Measurements from ENCODE around the gene WDR72.
"Not testable (repeated sequence)": the region's sequence is repeated elsewhere in the genome, so short reads cannot be mapped to it uniquely, and the experiment has no call there.

WDR72 gene

GRCh38 chr15:53548236-53548635 lies 211.2 kb downstream of the WDR72 start:
- no peak for TF ChIP-seq CTCF (IDR thresholded peaks at IDR 0.05; ENCODE audit: control insufficient read depth, extremely low read depth, insufficient read depth)
- no peak for DNase-seq (ENCODE audit: low read depth)
- H3K4me3 ChIP-seq (ENCODE audit: low read depth, low read length) = no peak overlapping the region

- DNase-seq (ENCODE audit: low read depth) = not testable (repeated sequence)
- H3K4me3 ChIP-seq (ENCODE audit: low read depth, low read length) = peak overlapping the region; percentile 47
Measured at GRCh38 chr15:53540626-53541300, 218.7 kb downstream of the WDR72 start.

GRCh38 chr15:53539878-53540277 lies 219.6 kb downstream of the WDR72 start:
- peak overlapping the region; percentile 47 for H3K4me3 ChIP-seq (ENCODE audit: low read depth, low read length)
- no peak for DNase-seq (ENCODE audit: low read depth)
- no peak for TF ChIP-seq CTCF (IDR thresholded peaks at IDR 0.05; ENCODE audit: control insufficient read depth, extremely low read depth, insufficient read depth)

- no peak for DNase-seq (ENCODE audit: low read depth)
- no peak overlapping the region for H3K4me3 ChIP-seq (ENCODE audit: low read depth, low read length)
- TF ChIP-seq CTCF (IDR thresholded peaks at IDR 0.05; ENCODE audit: control insufficient read depth, extremely low read depth, insufficient read depth) = no peak
Measured at GRCh38 chr15:53536479-53537120, 222.9 kb downstream of the WDR72 start.

GRCh38 chr15:53535886-53536285 lies 223.6 kb downstream of the WDR72 start:
- no peak overlapping the region for H3K4me3 ChIP-seq (ENCODE audit: low read depth, low read length)
- no peak for TF ChIP-seq CTCF (IDR thresholded peaks at IDR 0.05; ENCODE audit: control insufficient read depth, extremely low read depth, insufficient read depth)
- DNase-seq (ENCODE audit: low read depth) = no peak

- DNase-seq (ENCODE audit: low read depth) = no peak
- no peak for TF ChIP-seq CTCF (IDR thresholded peaks at IDR 0.05; ENCODE audit: control insufficient read depth, extremely low read depth, insufficient read depth)
- no peak overlapping the region for H3K4me3 ChIP-seq (ENCODE audit: low read depth, low read length)
Measured at GRCh38 chr15:53534105-53534839, 225.2 kb downstream of the WDR72 start.

- DNase-seq (ENCODE audit: low read depth) = no peak
- no peak overlapping the region for H3K4me3 ChIP-seq (ENCODE audit: low read depth, low read length)
Measured at GRCh38 chr15:53530761-53531160, 228.7 kb downstream of the WDR72 start.

More at GRCh38 chr15:53530761-53531160, 228.7 kb downstream of the WDR72 start:
- no peak for TF ChIP-seq CTCF (IDR thresholded peaks at IDR 0.05; ENCODE audit: control insufficient read depth, extremely low read depth, insufficient read depth)
